Measurements from ENCODE around the gene UBE2O.

- TF ChIP-seq CTCF (IDR thresholded peaks at IDR 0.05; ENCODE audit: low read depth, low read length, poor library complexity, severe bottlenecking) (no peak), EZH2phosphoT487 (IDR thresholded peaks at IDR 0.05; ENCODE audit: borderline replicate concordance, low read length) (no peak)
These were observed 86.7 kb downstream of the UBE2O start for GRCh38 chr17:76366247-76366646.
